Measurements from ENCODE around the gene SPRED3.
A peak's percentile ranks its signal among the peaks of the same experiment; 100 is the strongest.
"Not testable (repeated sequence)": the region's sequence is repeated elsewhere in the genome, so short reads cannot be mapped to it uniquely, and the experiment has no call there.

Gene SPRED3

GRCh38 chr19:38420935-38421334, 32.4 kb downstream of the SPRED3 start:
- DNase-seq (ENCODE audit: low spot score): no peak

DNA sequence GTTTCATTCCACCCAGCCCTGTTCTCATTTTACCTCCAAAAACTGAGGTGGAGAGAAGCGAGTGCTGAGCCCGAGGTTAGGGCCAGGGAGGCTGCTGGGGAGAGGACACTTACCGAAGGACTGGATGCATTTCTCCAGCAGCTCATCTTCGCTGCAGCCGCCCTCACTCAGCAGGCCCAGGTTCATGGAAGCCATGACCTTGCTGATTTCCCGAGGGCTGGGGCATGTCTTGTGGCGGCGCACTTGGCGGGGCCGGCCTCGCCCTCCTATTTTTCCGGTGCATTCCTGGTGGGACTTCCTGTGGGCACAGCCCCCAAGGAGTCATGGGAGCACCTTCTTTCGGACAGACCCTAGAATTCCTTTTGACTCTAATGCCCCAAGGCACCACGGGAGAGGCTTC, 33.4 kb downstream of the SPRED3 start:
- no peak for DNase-seq (ENCODE audit: low spot score)

DNA sequence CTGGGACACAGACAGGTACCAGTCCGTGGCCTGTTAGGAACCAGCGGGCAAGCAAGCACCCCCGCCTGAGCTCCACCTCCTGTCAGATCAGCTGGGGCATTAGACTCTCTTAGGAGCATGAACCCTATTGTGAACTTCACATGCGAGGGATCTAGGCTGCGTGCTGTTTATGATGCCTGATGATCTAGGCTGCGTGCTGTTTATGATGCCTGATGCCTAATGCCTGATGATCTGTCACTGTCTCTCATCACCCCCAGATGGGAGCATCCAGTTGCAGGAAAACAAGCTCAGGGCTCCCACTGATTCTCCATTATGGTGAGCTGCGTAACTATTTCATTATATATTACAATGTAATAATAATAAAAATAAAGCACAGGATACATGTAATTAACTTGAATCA, 33.9 kb downstream of the SPRED3 start:
- no peak for DNase-seq (ENCODE audit: low spot score)

GRCh38 chr19:38424272-38424671, 35.8 kb downstream of the SPRED3 start:
- no peak for DNase-seq (ENCODE audit: low spot score)

- DNase-seq (ENCODE audit: low spot score): no peak
Measured at GRCh38 chr19:38425222-38425809, 36.8 kb downstream of the SPRED3 start.

GRCh38 chr19:38425810-38426466, 37.4 kb downstream of the SPRED3 start, which contains the start of gene RASGRP4:
Gene RASGRP4 (minus strand): TSS chr19:38426219. CDS start chr19:38426091, 128 bp downstream.
- DNase-seq (ENCODE audit: low spot score): no peak

DNA sequence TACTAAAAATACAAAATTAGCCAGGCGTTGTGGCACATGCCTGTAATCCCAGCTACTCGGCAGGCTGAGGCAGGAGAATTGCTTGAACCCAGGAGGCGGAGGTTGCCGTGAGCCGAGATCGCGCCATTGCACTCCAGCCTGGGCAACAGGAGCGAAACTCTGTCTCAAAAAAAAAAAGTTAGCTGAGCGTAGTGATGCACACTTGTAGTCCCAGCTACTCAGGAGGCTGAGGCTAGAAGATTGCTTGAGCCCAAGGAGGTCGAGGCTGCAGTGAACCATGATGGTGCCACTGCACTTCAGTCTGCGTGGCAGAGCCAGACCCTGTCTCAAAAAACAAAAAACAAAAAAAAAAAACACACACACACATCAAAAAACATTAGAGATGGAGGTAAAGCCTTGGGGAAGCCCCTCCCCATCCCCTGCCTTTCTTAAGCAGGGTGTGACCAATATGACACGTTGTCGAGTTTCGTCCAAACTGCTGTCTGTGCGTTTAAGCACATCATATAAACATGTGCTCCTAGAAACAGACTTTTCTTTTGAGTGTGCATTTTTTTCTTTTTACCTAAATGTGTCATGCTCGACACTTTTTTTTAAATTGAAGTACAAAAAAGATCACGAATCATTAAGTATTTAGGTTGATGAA, 38.7 kb downstream of the SPRED3 start:
- not testable (repeated sequence) for DNase-seq (ENCODE audit: low spot score)

DNA sequence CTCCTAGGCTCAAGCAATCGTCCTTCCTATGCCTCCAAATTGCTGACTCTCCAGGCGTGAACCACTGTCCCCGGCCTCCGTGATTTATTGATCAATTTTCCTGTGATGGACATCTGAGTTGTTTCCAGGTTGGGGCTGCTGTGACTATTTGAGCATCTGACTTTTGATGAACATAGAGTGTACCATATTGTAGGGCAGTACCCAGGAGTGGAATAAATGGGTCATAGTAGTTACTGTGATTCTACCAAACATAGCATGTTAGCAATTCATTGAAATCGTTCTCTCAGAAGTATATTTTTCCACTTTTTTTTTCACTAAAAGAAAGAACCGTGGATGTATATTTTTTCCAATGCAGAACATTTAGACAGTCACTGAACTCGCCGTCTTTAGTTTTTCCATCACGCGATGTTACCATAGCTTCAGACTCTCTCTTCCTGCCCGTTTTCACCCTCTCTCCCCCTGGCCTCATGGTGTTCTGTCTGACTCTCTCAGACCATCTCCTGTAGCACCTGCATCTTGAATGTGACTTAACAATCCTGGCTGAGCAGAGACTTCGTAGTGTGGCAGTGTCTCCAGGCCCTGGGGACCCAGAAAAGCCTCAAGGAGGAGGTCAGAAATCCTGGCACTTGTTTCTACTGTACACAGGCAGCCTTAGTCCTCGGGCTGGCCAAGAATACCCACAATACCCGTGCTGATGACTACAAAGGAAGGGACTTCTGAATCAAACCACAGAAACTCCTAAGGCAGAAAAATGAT, 40.7 kb downstream of the SPRED3 start:
- DNase-seq (ENCODE audit: low spot score): no peak

- no peak for DNase-seq (ENCODE audit: low spot score)
Measured at GRCh38 chr19:38429811-38430156, 41.3 kb downstream of the SPRED3 start.

DNA sequence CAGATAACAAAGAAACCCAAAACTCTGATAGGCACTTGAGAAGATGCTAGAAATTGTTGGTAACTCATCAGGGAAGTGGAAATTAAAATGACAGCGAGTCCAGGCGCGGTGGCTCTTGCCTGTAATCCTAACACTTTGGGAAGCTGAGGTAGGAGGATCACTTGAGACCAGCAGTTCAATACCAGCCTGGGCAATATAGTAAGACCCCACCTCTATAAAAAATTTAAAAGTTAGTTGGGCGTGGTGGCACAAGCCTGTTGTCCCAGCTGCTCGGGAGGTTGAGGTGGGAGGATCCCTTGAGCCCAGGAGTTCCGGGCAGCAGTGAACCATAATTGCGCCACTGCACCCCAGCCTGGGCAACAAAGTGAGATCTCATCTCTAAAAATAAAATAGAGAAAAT, 42.4 kb downstream of the SPRED3 start:
- DNase-seq (ENCODE audit: low spot score): no peak

GRCh38 chr19:38433268-38433733, 44.8 kb downstream of the SPRED3 start, which contains the start of gene RYR1:
Gene RYR1 (plus strand): TSS chr19:38433691. CDS start chr19:38433830, 139 bp downstream.
- no peak for DNase-seq (ENCODE audit: low spot score)

DNA sequence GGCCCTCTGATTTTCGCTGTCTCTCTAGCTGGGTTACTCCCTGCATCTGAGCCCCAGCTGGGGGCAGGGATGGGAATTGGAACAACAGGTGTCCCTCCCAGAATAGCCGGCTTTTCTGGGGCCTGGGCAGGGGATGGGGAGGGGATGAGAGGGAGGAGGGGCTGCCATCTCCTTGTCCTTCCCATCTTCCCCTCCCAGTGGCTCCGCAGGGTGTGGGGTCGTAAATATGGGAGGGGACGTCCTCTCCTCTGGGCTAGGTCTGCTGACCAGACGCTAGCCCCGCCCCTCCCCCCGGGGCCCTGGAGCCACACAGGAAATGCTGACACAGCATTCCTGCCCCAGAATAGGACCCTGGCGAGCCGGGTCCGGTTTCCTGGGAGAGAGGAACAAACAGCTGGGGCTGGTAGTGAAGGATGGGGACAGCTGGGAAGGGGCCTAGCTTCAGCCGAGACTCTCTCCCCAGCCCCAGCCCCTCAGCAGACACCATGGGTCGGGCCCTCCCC, 46.1 kb downstream of the SPRED3 start:
- DNase-seq (ENCODE audit: low spot score): no peak

GRCh38 chr19:38437295-38437694, 48.8 kb downstream of the SPRED3 start:
- no peak for DNase-seq (ENCODE audit: low spot score)

- no peak for DNase-seq (ENCODE audit: low spot score)
Measured at GRCh38 chr19:38437917-38438316, 49.4 kb downstream of the SPRED3 start.

DNA sequence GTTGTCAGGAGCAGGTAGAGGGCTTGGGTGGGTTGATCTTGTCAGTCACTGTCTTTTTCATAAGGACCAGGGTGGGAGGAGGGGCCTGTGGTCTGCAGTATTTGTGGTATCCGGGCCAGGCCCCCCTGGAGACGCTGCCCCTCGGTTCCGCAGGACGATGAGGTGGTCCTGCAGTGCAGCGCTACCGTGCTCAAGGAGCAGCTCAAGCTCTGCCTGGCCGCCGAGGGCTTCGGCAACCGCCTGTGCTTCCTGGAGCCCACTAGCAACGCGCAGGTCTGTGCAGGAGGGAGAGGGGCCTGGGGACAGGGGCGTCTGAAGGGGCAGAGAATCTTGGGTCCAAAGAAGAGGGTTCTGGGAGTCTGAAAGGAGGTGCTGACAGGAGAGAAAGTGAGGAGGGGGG, 52.1 kb downstream of the SPRED3 start:
- no peak for DNase-seq (ENCODE audit: low spot score)

GRCh38 chr19:38441657-38442348, 53.3 kb downstream of the SPRED3 start:
- peak; percentile 72 for DNase-seq (ENCODE audit: low spot score)

DNA sequence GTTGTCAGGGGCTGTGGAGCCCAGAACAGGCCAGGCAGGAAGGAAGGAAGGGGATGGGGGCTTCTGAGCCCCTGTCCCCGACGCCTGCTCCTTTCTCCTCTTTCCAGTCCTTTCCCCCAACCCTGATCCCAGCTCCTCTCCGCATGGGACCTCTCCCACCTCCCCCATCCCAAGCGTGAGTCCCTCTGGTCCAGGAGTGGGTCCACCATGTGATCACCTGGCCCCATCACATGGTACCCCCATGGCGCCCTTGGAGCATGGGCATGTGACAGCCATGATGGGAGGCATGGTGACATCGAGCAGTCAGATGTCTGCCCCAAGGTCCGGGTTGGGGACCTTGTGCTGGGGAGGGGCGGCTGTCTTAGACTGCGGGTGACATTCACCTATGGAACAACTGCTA, 54.2 kb downstream of the SPRED3 start:
- no peak for DNase-seq (ENCODE audit: low spot score)

DNA sequence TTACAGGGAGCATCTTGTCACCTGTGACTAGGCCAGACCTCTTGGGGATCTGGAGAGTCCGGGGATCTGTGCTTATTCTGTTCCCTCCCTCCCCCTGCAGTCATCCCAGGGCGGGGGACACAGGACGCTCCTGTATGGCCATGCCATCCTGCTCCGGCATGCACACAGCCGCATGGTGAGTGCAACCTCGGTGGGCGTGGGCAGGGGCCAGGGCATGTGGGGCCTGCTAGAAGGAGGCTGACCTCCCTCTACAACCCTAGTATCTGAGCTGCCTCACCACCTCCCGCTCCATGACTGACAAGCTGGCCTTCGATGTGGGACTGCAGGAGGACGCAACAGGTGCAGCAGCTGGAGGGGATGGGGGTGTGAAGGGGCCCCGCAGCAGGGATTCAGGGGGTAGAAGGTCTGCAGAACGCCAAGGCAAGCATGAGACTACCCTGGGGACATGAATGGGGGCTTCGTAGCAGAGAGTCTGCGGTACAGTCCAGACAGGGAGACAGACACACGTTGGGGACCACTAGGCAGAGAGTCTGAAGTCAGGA, 55.0 kb downstream of the SPRED3 start:
- DNase-seq (ENCODE audit: low spot score): no peak

- DNase-seq (ENCODE audit: low spot score): no peak
Measured at GRCh38 chr19:38444026-38444425, 55.5 kb downstream of the SPRED3 start.

DNA sequence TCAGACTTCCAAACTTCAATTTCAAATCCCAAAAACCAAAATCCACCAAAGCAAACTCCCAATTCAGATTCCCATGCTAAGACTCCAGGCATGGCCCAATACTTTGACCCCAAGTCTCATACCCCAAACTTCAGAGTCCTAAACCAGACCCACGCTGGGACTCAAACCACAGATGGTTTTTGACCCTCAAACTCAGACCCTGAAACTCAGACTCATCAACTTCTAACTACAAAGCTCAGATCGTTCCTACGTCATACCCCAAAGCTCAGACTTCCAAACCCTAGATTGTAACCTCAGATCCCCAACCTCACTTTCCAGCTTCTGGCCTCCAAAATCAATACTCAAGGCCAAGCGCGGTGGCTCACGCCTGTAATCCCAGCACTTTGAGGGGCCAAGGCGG, 56.9 kb downstream of the SPRED3 start:
- no peak for DNase-seq (ENCODE audit: low spot score)

DNA sequence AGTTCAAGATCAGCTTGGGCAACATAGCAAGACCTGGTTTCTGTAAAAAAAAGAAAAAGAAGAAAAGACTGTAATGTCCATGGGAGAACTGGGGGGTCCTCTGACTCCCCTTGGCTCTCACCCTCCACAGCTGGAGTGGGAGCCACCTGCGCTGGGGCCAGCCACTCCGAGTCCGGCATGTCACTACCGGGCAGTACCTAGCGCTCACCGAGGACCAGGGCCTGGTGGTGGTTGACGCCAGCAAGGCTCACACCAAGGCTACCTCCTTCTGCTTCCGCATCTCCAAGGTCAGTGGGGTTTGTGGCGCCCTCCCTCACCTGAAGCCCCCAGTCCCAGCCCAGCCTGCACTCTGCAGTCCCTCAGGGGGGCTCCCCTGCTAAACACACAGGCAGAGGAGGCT, 59.7 kb downstream of the SPRED3 start:
- DNase-seq (ENCODE audit: low spot score): no peak

Data from HuH-7 (cell line).